ENCODE results near the gene SLC6A2. TPM values are rescaled to one million over a fixed set of nuclear protein-coding genes. Genes with fewer than 3 reads are reported as not detected.
A peak's percentile ranks its signal among the peaks of the same experiment; 100 is the strongest.
"Not testable (repeated sequence)": the region's sequence is repeated elsewhere in the genome, so short reads cannot be mapped to it uniquely, and the experiment has no call there.

The SLC6A2 gene
- 1.3 and 3.4 TPM in 2 replicates for total RNA-seq
- 1.9 and 3.4 TPM in 2 replicates for polyA plus RNA-seq

DNA sequence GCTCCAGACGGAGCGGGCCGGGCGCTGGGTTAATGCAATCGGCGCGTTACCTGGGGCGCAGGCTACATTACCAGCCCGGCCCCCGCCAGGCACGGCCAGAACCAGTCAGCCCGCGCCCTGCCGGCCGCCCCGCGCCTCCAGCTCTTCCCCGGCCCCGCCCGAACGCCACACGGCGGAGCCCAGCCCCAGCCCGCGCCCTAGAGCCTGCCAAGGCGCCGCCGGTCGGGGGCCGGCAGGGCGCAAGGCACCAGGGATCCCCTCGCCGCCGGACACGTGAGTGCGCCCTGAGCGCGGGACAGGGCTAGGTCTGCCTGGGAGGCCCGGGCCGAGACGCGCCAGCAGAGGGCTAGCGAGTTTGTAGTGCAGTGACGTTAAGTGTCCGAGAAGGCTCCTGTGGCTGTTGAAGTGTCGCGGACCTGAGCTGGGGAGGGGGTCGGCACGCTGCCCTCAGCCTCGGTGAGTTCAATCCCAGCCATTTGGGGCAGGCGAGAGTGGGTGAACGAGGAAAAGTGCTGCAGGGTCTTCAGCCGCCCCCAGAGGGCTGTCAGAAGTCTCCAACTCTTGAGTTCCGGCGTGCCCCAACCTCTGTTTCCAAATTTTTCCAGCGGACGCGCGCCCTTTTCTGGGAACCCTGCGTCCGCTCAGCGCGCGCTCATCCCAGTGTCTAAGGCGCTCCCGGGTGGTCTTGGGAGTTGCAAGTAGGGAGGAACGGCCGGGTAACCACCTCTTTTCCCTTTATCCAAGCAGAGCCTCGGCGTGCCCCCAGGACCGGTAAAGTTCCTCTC, at the start of gene SLC6A2:
Gene SLC6A2 (plus strand): TSS at position 92 of the 785 bp plus-strand sequence. CDS start 707 bp downstream, outside the sequence.
- peaks cover 98% of the 10 kb centered on the region for H3K27me3 ChIP-seq
- H3K4me1 ChIP-seq (ENCODE audit: low read depth) = no peaks in the 10 kb centered on the region
- peak within 1 kb of the TSS; percentile 22 for H3K4me3 ChIP-seq
- no peaks in the 10 kb centered on the region for H3K9me3 ChIP-seq (ENCODE audit: low read depth)
- no peak for TF ChIP-seq CTCF (IDR thresholded peaks at IDR 0.05; ENCODE audit: low read depth, low read length)
- DNase-seq (ENCODE audit: low read depth in 1 of 2, low spot score in 1 of 2) = peak in 1 of 2 donors; percentile 62
- no peaks in the 10 kb centered on the region for H3K36me3 ChIP-seq
- no peak within 1 kb of the TSS for H3K27ac ChIP-seq

GRCh38 chr16:55613613-55614335, 42.0 kb upstream of the SLC6A2 start:
- Histone ChIP-seq H3K4me3 (no peak overlapping the region), H3K27me3 (no peaks in the 10 kb centered on the region), H3K4me1 (ENCODE audit: low read depth) (no peaks in the 10 kb centered on the region), H3K36me3 (no peaks in the 10 kb centered on the region), H3K9me3 (ENCODE audit: low read depth) (peaks cover 2% of the 10 kb centered on the region), H3K27ac (no peak overlapping the region)
- no peak for DNase-seq (ENCODE audit: low read depth in 1 of 2, low spot score in 1 of 2)
- no peak for TF ChIP-seq CTCF (IDR thresholded peaks at IDR 0.05; ENCODE audit: low read depth, low read length)

GRCh38 chr16:55615071-55615470, 40.7 kb upstream of the SLC6A2 start:
- H3K4me1 ChIP-seq (ENCODE audit: low read depth) = no peaks in the 10 kb centered on the region
- no peaks in the 10 kb centered on the region for H3K9me3 ChIP-seq (ENCODE audit: low read depth)
- H3K27me3 ChIP-seq = no peaks in the 10 kb centered on the region
- no peak overlapping the region for H3K27ac ChIP-seq
- DNase-seq (ENCODE audit: low read depth in 1 of 2, low spot score in 1 of 2) = no peak
- H3K4me3 ChIP-seq = no peak overlapping the region
- H3K36me3 ChIP-seq = no peaks in the 10 kb centered on the region
- TF ChIP-seq CTCF (IDR thresholded peaks at IDR 0.05; ENCODE audit: low read depth, low read length) = no peak

GRCh38 chr16:55615670-55616069, 40.1 kb upstream of the SLC6A2 start:
- H3K9me3 ChIP-seq (ENCODE audit: low read depth); H3K27ac ChIP-seq; H3K4me1 ChIP-seq (ENCODE audit: low read depth); H3K4me3 ChIP-seq; H3K36me3 ChIP-seq; DNase-seq (ENCODE audit: low read depth in 1 of 2, low spot score in 1 of 2); H3K27me3 ChIP-seq: not testable (repeated sequence)

DNA sequence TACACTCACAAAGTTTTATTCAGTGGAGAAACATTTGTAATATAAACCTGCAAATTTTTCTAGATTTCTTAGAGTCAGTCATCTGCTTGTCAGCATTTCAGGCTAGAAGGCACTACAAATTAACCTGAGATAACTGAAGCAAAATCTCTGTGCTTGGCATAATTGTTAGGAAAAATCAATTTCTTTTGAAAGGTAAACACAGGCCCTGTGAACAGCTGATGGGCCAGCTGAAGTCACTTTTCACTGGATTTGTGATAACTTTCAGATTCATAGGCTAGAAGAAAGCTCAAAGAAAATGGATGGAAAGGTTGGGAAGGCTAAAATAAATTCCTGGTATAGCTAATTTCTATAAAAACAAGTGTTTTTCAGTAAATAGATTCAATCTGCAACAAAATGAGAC, 34.0 kb upstream of the SLC6A2 start:
- no peaks in the 10 kb centered on the region for H3K4me1 ChIP-seq (ENCODE audit: low read depth)
- H3K27ac ChIP-seq = no peak overlapping the region
- no peak overlapping the region for H3K4me3 ChIP-seq
- H3K36me3 ChIP-seq = no peaks in the 10 kb centered on the region
- TF ChIP-seq CTCF (IDR thresholded peaks at IDR 0.05; ENCODE audit: low read depth, low read length) = no peak
- no peak for DNase-seq (ENCODE audit: low read depth in 1 of 2, low spot score in 1 of 2)
- no peaks in the 10 kb centered on the region for H3K9me3 ChIP-seq (ENCODE audit: low read depth)
- H3K27me3 ChIP-seq = peaks cover 9% of the 10 kb centered on the region

- no peaks in the 10 kb centered on the region for H3K9me3 ChIP-seq (ENCODE audit: low read depth)
- DNase-seq (ENCODE audit: low read depth in 1 of 2, low spot score in 1 of 2) = no peak
- H3K27me3 ChIP-seq = peaks cover 9% of the 10 kb centered on the region
- no peaks in the 10 kb centered on the region for H3K36me3 ChIP-seq
- no peak for TF ChIP-seq CTCF (IDR thresholded peaks at IDR 0.05; ENCODE audit: low read depth, low read length)
- H3K27ac ChIP-seq = no peak overlapping the region
- H3K4me3 ChIP-seq = no peak overlapping the region
- no peaks in the 10 kb centered on the region for H3K4me1 ChIP-seq (ENCODE audit: low read depth)
Measured at GRCh38 chr16:55622272-55622671, 33.5 kb upstream of the SLC6A2 start.

Data from cardiac muscle cell (in vitro differentiated cells and primary cell).